Suprapubic skin (tissue), 4 donors: Measurements from ENCODE around the gene TBL1X. TPM values are rescaled to one million over a fixed set of nuclear protein-coding genes. Genes with fewer than 3 reads are reported as not detected.
"Not testable (repeated sequence)": the region's sequence is repeated elsewhere in the genome, so short reads cannot be mapped to it uniquely, and the experiment has no call there.

Experiments
- DNase-seq, 2 donors: peaks; one replicate each; pipeline ENCODE4 v3.0.0-alpha.2; 2019; ENCODE audit warnings: low spot score in 2 of 2
- H3K27ac ChIP-seq: fragments of 200-600 bp; sonication (generic); one replicate; pipeline ENCODE4 v1.5.1; 2019
- H3K27me3 ChIP-seq: fragments of 200-600 bp; sonication (generic); one replicate; pipeline ENCODE4 v1.5.1; 2019
- H3K36me3 ChIP-seq: fragments of 200-600 bp; sonication (generic); one replicate; pipeline ENCODE4 v1.5.1; 2019
- H3K4me1 ChIP-seq: fragments of 200-600 bp; sonication (generic); one replicate; pipeline ENCODE4 v1.5.1; 2019
- H3K4me3 ChIP-seq: fragments of 200-600 bp; sonication (generic); one replicate; pipeline ENCODE4 v1.5.1; 2019; ENCODE audit warnings: mild to moderate bottlenecking
- H3K9me3 ChIP-seq: fragments of 200-600 bp; sonication (generic); one replicate; pipeline ENCODE4 v1.5.1; 2019
- EP300 ChIP-seq: sonication (generic); formaldehyde crosslinking; IDR thresholded peaks from one replicate; pipeline ENCODE4 v1.6.1; 2017; ENCODE audit warnings: antibody characterized with exemption
- POLR2A ChIP-seq, 2 donors: fragments of 450-650 bp; IDR thresholded peaks; one replicate each; pipeline ENCODE4 v1.6.1; 2017; ENCODE audit warnings: antibody characterized with exemption in 2 of 2, mild to moderate bottlenecking in 2 of 2, moderate library complexity in 2 of 2
- POLR2AphosphoS5 ChIP-seq, 3 donors: sonication (generic); formaldehyde crosslinking; IDR thresholded peaks; one replicate each; pipeline ENCODE4 v1.6.1; 2017; ENCODE audit warnings: antibody characterized with exemption in 3 of 3
- WGBS: methylation state at CpG from one replicate; pipeline ENCODE4 v1.1.5; 2018; 5-methylcytosine and 5-hydroxymethylcytosine counted together
- total RNA-seq, 4 donors: library from RNA; depleted of rRNA; stranded (reverse); fragments of >200 nt; gene quantifications; one replicate each; pipeline ENCODE4 v1.1.0, GENCODE V29; 2016
- TF ChIP-seq, protein P1 (sequence below), 2 donors: fragments of 200-600 bp in 1 of 2; fragments of 450-650 bp in 1 of 2; sonication (generic) in 1 of 2; IDR thresholded peaks; one replicate each; pipeline ENCODE4 v1.5.1; 2016 to 2019; ENCODE audit warnings: antibody characterized with exemption in 2 of 2, mild to moderate bottlenecking in 1 of 2, moderate library complexity in 1 of 2

Gene TBL1X
- total RNA-seq, 4 donors from 2014 or later: 13.2 to 31.0 (median 17.1) TPM

DNA sequence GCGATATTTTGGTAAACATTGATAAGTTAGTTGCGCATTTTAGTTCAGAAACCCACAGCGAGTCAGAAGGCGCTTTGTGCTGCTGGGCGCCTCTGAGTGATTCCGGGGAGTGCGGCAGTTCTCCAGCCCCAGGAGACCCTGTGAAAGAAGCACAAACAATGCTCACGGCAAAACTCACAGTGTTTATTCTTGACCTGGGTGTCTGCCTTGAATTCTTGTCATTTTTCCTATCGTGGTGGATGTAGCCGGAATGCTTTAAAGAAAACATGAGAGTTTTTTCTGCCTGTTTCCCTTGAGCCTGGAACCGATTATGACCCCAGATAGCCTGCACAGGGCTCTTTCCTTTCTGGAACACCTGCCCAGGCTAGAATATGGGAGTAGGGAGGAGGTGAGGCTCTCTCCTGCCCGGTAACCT lies 6.7 kb downstream of the TBL1X start:
- Histone ChIP-seq H3K9me3 (no peaks in the 10 kb centered on the region), H3K4me1 (peaks cover 11% of the 10 kb centered on the region), H3K36me3 (no peaks in the 10 kb centered on the region), H3K27ac (no peak overlapping the region), H3K4me3 (no peak overlapping the region), H3K27me3 (no peaks in the 10 kb centered on the region)
- DNase-seq: no peak
- no peak for TF ChIP-seq EP300
- TF ChIP-seq, protein P1, sequence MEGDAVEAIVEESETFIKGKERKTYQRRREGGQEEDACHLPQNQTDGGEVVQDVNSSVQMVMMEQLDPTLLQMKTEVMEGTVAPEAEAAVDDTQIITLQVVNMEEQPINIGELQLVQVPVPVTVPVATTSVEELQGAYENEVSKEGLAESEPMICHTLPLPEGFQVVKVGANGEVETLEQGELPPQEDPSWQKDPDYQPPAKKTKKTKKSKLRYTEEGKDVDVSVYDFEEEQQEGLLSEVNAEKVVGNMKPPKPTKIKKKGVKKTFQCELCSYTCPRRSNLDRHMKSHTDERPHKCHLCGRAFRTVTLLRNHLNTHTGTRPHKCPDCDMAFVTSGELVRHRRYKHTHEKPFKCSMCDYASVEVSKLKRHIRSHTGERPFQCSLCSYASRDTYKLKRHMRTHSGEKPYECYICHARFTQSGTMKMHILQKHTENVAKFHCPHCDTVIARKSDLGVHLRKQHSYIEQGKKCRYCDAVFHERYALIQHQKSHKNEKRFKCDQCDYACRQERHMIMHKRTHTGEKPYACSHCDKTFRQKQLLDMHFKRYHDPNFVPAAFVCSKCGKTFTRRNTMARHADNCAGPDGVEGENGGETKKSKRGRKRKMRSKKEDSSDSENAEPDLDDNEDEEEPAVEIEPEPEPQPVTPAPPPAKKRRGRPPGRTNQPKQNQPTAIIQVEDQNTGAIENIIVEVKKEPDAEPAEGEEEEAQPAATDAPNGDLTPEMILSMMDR (IDR thresholded peaks at IDR 0.05): no peak
- TF ChIP-seq POLR2A (IDR thresholded peaks at IDR 0.05): no peak
- no peak for TF ChIP-seq POLR2AphosphoS5 (IDR thresholded peaks at IDR 0.05)
- 79% methylated on average over 11 of the region's 12 CpGs for WGBS

DNA sequence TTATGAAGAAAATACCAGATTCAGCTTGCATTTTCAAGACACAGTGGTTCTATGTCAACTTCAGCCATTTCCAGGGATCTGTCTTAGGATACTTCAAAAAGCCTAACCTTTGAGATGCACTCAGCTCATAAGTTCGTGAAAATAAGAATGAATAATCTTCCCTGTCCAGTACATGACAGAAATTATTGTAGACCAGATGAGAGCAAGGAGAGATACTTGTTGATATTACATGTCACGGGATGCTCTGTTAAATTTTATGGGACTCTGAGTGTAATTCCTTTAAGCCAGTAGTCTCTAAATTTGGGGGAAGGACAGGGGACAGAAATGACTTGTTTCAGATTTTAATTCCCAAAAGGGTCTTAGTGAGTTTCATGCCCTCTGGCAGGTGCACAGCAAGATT lies 8.8 kb downstream of the TBL1X start:
- TF ChIP-seq EP300 (no peak), POLR2A (IDR thresholded peaks at IDR 0.05) (no peak), POLR2AphosphoS5 (IDR thresholded peaks at IDR 0.05) (no peak)
- TF ChIP-seq, protein P1 (IDR thresholded peaks at IDR 0.05): no peak
- no peak overlapping the region for H3K27ac ChIP-seq
- no peak for DNase-seq
- H3K4me1 ChIP-seq: no peaks in the 10 kb centered on the region
- H3K9me3 ChIP-seq: no peaks in the 10 kb centered on the region
- no peaks in the 10 kb centered on the region for H3K27me3 ChIP-seq
- WGBS: 67% methylated on average over 2 of the region's 2 CpGs
- H3K4me3 ChIP-seq: no peak overlapping the region
- H3K36me3 ChIP-seq: no peaks in the 10 kb centered on the region

DNA sequence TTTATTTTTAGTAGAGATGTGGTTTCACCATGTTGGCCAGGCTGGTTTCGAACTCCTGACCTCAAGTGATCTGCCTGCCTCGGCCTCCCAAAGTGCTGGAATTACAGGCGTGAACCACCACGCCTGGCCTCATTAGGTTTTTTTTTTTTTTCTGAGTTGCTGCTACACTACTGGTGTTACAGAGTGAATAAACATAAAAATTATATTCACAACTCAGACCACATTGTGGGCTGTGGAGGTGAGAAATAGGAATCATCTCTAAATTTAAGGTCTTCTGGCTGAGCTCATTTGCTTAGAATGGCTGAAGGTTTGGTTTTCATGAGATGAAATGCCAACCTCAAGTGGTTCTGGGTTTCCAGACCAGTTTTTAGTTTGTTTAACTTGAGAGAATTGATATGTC lies 10.6 kb downstream of the TBL1X start:
- WGBS: 87% methylated on average over 4 of the region's 4 CpGs
- not testable (repeated sequence) for H3K4me3 ChIP-seq, H3K36me3 ChIP-seq, H3K27me3 ChIP-seq, H3K9me3 ChIP-seq, H3K4me1 ChIP-seq, H3K27ac ChIP-seq, DNase-seq

DNA sequence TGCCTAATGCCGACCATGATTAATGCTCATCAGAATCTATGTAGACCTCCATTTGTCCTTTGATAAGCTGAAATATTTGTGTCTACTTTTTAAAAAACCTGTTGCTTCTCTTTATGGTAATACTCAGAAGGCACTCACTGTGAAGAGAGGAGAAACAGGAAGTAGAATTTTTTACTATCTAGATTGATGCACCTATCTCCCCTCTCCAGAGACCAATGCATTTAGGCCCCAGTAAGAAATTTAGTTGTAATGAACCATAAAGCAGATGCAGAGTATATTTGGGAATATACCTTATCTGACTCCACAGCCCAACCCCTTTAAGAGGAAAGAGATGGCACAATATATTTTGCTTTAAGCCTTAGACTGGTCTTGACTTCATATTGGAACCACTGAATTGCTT lies 11.1 kb downstream of the TBL1X start:
- Histone ChIP-seq H3K36me3 (no peaks in the 10 kb centered on the region), H3K27me3 (no peaks in the 10 kb centered on the region), H3K4me3 (no peak overlapping the region), H3K27ac (no peak overlapping the region), H3K9me3 (no peaks in the 10 kb centered on the region), H3K4me1 (no peaks in the 10 kb centered on the region)
- DNase-seq: no peak
- TF ChIP-seq EP300: no peak
- TF ChIP-seq POLR2A (IDR thresholded peaks at IDR 0.05): no peak
- TF ChIP-seq, protein P1 (IDR thresholded peaks at IDR 0.05): no peak
- TF ChIP-seq POLR2AphosphoS5 (IDR thresholded peaks at IDR 0.05): no peak
- 85% methylated on average over 1 of the region's 1 CpG for WGBS

DNA sequence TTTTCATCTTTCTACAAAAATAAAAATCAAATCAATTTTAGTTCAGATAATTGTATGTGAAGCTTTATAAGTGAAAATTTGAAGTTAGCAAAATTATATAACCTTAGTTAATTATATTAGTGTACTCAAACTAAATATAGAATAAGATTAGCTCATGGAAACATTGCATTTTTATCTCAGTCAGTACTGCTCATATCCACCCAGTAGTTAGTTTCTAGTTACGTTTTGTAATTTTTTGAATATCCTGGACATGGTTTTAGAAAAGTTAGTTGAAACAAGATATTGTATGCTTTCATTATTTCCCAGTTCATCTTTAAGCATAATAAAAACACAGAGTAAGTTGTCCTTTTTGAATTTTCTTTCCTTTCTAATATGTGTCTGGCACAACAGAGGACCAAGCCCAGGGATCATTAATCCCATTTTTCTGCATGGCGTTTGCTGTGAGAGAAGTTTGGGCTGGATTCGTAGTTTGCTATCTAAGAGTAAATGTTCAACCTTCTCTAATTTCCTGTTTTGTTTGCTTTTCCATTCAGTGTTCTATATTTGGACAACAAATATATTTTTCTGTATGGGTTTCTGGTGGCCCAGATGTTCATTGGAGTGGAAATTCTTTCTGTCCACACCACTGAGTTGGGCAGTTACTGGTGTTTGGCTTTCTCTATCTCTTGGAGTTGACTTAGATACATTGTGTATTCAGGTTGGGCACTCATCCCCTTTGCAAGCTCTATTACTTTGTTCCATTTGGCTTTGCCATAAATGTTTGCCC lies 12.1 kb downstream of the TBL1X start:
- H3K4me1 ChIP-seq: no peaks in the 10 kb centered on the region
- no peak overlapping the region for H3K4me3 ChIP-seq
- WGBS: 80% methylated on average over 3 of the region's 3 CpGs
- no peaks in the 10 kb centered on the region for H3K36me3 ChIP-seq
- no peak for DNase-seq
- H3K27me3 ChIP-seq: no peaks in the 10 kb centered on the region
- TF ChIP-seq EP300 (no peak), POLR2AphosphoS5 (IDR thresholded peaks at IDR 0.05) (no peak), POLR2A (IDR thresholded peaks at IDR 0.05) (no peak)
- TF ChIP-seq, protein P1 (IDR thresholded peaks at IDR 0.05): no peak
- no peak overlapping the region for H3K27ac ChIP-seq
- no peaks in the 10 kb centered on the region for H3K9me3 ChIP-seq

DNA sequence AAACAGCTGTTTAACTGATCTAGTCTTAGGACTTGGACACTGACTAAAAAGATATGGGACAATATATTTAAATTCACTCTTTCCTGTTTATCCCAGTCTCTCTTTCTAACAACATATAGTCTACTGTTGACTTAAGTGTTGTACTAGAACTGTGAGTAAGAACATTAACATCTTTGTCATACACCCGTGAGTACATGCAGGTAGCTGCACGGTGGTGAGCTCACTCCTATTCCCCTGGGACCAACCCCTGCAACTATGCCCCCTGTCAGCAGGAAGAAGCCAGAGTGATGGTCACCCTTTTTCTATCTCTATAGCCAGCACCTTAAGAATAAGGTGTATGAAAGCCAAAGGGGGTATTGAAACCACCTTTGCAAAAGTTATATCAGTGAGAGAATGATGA lies 17.6 kb downstream of the TBL1X start:
- TF ChIP-seq, protein P1 (IDR thresholded peaks at IDR 0.05): no peak
- TF ChIP-seq POLR2AphosphoS5 (IDR thresholded peaks at IDR 0.05) (no peak), EP300 (no peak), POLR2A (IDR thresholded peaks at IDR 0.05) (no peak)
- Histone ChIP-seq H3K9me3 (no peaks in the 10 kb centered on the region), H3K27me3 (no peaks in the 10 kb centered on the region), H3K27ac (no peak overlapping the region), H3K36me3 (no peaks in the 10 kb centered on the region), H3K4me1 (no peaks in the 10 kb centered on the region), H3K4me3 (no peak overlapping the region)
- DNase-seq: no peak
- 78% methylated on average over 2 of the region's 2 CpGs for WGBS
